Gastrocnemius medialis (tissue), 4 donors: Measurements from ENCODE around the gene LRRC59. TPM values are rescaled to one million over a fixed set of nuclear protein-coding genes. Genes with fewer than 3 reads are reported as not detected.

Experiments used
- ATAC-seq, 2 donors: fragments of 150-250 bp; one replicate each; pipeline ENCODE4 v1.9.1; 2016
- DNase-seq, 2 donors: peaks; one replicate each; pipeline ENCODE4 v3.0.0-alpha.2; 2019
- H3K27ac ChIP-seq, 4 donors: fragments of 200-600 bp; sonication (generic); 1 replicate in 1 of 4; 2 replicates in 3 of 4; pipeline ENCODE4 v1.5.1; 2016 to 2018; ENCODE audit warnings: mild to moderate bottlenecking in 2 of 4, moderate library complexity in 1 of 4
- H3K27me3 ChIP-seq, 3 donors: fragments of 200-600 bp; sonication (generic) in 2 of 3; 1 replicate in 1 of 3; 2 replicates in 2 of 3; pipeline versions ENCODE4 v1.5.1 to v1.6.0; 2016 to 2019; ENCODE audit warnings: mild to moderate bottlenecking in 1 of 3, moderate library complexity in 1 of 3
- H3K36me3 ChIP-seq, 2 donors: fragments of 200-600 bp; sonication (generic) in 1 of 2; one replicate each; pipeline ENCODE4 v1.5.1; 2017 to 2018
- H3K4me1 ChIP-seq, 2 donors: fragments of 200-600 bp; sonication (generic) in 1 of 2; one replicate each; pipeline ENCODE4 v1.5.1; 2016 to 2017; ENCODE audit warnings: mild to moderate bottlenecking in 2 of 2
- H3K4me3 ChIP-seq, 4 donors: fragments of 200-600 bp; sonication (generic) in 3 of 4; 1 replicate in 1 of 4; 2 replicates in 3 of 4; pipeline ENCODE4 v1.5.1; 2016 to 2019; ENCODE audit warnings: mild to moderate bottlenecking in 2 of 4
- H3K9me3 ChIP-seq, 3 donors: fragments of 200-600 bp; sonication (generic) in 2 of 3; 1 replicate in 1 of 3; 2 replicates in 2 of 3; pipeline ENCODE4 v1.5.1; 2016 to 2019
- POLR2A ChIP-seq, 2 donors: fragments of 450-650 bp; IDR thresholded peaks; one replicate each; pipeline ENCODE4 v1.6.1; 2017; ENCODE audit warnings: antibody characterized with exemption in 2 of 2, mild to moderate bottlenecking in 2 of 2, moderate library complexity in 2 of 2
- in situ Hi-C, 4 donors: fragments of 200-750 bp; cut with MboI; loops; one replicate each; pipeline versions ENCODE4 v1.15.0 to v1.8.0; 2017; ENCODE audit warnings: low sequenced_read_pairs in 4 of 4
- intact Hi-C: fragments of 100-400 bp; cut with DNase I; formaldehyde crosslinking; loops from one replicate; pipeline ENCODE4 v1.15.1; 2023; ENCODE audit warnings: low total_unique reads
- total RNA-seq, 4 donors: library from RNA; depleted of rRNA; stranded (reverse); fragments of >200 nt; gene quantifications; one replicate each; pipeline versions ENCODE4 v1.1.0 to v1.2.3, GENCODE V29; 2016
- TF ChIP-seq, protein P1 (sequence below), 5 experiments: fragments of 450-650 bp in 3 of 5; fragments of 200-600 bp in 2 of 5; sonication (generic) in 2 of 5; IDR thresholded peaks in 4 of 5; conservative IDR thresholded peaks in 1 of 5; 1 replicate in 4 of 5; 2 replicates in 1 of 5; pipeline ENCODE4 v1.5.1; 2016 to 2019; ENCODE audit warnings: antibody characterized with exemption in 5 of 5, mild to moderate bottlenecking in 3 of 5, moderate library complexity in 3 of 5

LRRC59 gene
- total RNA-seq, 4 donors from 2014 or later, result 25.4 to 73.2 (median 55.8) TPM

DNA sequence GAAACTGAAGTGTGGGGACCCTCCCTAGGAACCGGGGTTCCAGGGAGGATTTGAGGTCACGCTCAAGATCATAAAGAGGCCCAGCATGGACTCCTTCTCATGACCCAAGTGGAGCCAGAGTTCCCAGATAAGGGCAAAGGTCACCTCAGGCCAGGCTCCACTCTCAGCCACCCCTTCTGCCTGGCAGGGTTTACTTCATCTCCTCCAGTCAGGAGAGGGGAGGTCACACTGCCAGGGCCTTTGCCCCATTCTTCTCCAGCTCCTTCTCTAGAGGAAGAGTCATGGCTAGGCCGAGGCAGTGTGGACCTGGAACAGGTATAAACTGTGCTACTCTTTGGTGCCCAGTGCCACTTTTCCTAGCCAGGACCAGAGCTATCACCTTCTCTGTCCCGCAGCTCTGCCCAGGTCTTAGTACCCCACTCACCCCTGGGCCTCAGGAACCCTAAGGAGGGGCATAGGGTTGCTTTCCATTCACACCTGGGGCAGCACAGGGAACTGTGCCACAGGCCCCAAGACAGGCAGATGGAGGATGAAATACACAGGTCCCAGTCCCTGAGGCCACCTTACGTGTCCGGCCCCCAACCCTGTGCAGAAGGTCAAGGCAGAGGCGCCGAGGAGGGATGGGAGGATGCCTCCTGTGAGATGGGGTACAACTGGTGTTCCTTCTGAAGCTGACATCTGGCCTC lies 27.8 kb upstream of the LRRC59 start:
- intact Hi-C loops, result loop anchor here (5.0 to 10.0 kb wide), 3 partner anchors 248 to 520 kb away; partner anchors contain the start of gene PDK2
- ATAC-seq (no peak), DNase-seq (no peak)
- TF ChIP-seq, protein P1, sequence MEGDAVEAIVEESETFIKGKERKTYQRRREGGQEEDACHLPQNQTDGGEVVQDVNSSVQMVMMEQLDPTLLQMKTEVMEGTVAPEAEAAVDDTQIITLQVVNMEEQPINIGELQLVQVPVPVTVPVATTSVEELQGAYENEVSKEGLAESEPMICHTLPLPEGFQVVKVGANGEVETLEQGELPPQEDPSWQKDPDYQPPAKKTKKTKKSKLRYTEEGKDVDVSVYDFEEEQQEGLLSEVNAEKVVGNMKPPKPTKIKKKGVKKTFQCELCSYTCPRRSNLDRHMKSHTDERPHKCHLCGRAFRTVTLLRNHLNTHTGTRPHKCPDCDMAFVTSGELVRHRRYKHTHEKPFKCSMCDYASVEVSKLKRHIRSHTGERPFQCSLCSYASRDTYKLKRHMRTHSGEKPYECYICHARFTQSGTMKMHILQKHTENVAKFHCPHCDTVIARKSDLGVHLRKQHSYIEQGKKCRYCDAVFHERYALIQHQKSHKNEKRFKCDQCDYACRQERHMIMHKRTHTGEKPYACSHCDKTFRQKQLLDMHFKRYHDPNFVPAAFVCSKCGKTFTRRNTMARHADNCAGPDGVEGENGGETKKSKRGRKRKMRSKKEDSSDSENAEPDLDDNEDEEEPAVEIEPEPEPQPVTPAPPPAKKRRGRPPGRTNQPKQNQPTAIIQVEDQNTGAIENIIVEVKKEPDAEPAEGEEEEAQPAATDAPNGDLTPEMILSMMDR (IDR thresholded peaks at IDR 0.05 in 4 of 5, conservative IDR thresholded peaks at IDR 0.05 in 1 of 5), result no peak
- TF ChIP-seq POLR2A (IDR thresholded peaks at IDR 0.05), result no peak
- Histone ChIP-seq H3K9me3 (no peaks in the 10 kb centered on the region), H3K36me3 (no peaks in the 10 kb centered on the region), H3K27ac (peak overlapping the region; percentile 93 to 96 (median 94)), H3K27me3 (no peaks in the 10 kb centered on the region), H3K4me1 (peaks cover 33 to 43% of the 10 kb centered on the region in 2 donors), H3K4me3 (peak overlapping the region; percentile 68 to 94 (median 86))
- in situ Hi-C loops, result loop anchor here in 1 of 4 donors (10.0 kb wide), 1 partner anchor 50 kb away; the partner anchor contains the start of gene RSAD1

DNA sequence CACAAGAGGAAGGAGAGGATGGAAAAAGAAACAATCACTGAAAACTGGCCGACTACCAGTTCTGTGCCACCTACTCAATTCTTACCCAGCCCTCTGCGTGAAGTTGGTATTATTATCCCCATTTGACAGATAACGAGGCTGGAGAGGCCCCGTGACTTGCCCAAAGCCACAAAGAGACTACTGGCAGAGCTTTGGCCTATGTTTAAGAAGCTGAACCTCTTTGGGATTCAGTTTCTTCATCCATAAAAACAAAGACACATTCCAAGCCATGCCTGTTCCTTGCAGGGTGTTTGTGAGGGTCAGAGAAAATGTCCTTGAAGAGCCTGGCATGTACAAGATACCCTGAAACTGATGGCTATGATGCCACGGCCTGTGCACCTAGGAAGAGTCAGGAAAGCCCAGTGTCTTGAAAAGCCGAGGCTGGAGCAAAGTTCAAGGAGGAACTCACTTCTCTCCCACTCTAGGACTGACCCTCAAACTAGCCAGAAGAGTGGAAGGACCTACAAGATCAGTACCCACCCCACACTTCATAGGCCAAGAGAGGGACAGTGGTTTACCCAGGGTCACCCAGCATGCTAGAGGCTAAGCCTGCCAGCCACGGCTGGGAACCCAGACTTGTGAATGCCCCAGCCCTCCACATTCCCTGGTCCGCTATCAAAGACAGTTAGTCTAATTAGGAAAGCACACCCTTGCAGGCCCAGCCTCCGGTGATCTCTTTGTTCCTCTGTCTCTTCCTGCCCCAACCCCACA lies 27.1 kb upstream of the LRRC59 start:
- in situ Hi-C loops (loop anchor here in 1 of 4 donors (10.0 kb wide), 1 partner anchor 50 kb away; the partner anchor contains the start of gene RSAD1), intact Hi-C loops (loop anchor here (10.0 kb wide), 2 partner anchors 330 to 520 kb away; partner anchors contain the start of gene PDK2)
- DNase-seq (no peak), ATAC-seq (no peak)
- Histone ChIP-seq H3K4me1 (peaks cover 26 to 36% of the 10 kb centered on the region in 2 donors), H3K27ac (peak overlapping the region; percentile 93 to 96 (median 94)), H3K9me3 (no peaks in the 10 kb centered on the region), H3K4me3 (no peak overlapping the region), H3K27me3 (no peaks in the 10 kb centered on the region), H3K36me3 (no peaks in the 10 kb centered on the region)
- TF ChIP-seq POLR2A (IDR thresholded peaks at IDR 0.05), result no peak
- TF ChIP-seq, protein P1 (IDR thresholded peaks at IDR 0.05 in 4 of 5, conservative IDR thresholded peaks at IDR 0.05 in 1 of 5), result no peak

DNA sequence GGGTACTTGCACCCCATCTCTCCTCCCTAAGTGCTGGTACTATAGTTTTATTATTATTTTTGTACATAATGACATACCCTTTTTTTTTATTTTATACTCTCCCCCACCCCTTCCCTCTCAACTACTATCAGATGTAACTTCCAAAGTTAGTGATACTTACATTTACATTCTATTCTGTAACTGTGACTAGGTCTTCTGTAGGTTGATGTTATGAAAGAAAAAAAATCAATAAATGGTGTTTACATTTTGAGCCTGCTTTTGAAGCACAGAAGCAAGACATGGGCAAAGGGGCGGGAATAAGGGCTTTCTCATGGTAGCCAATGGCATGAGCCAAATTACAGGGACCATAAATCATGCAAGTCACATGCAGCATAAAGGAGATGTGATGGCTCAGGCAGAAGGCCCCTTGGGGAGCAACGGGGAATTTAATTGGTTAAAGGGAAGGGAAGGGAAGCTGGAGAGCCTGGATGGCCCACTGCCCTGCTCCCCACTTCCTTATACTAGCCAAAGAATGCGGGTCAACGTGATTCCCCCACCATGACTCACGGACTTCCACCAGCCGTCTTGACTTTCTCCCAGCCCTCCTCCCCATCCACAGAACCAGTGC lies 26.3 kb upstream of the LRRC59 start:
- Histone ChIP-seq H3K4me1 (peaks cover 22 to 29% of the 10 kb centered on the region in 2 donors), H3K27ac (peak overlapping the region in 2 of 4 donors; percentile 93 to 94), H3K27me3 (no peaks in the 10 kb centered on the region), H3K9me3 (no peaks in the 10 kb centered on the region), H3K36me3 (no peaks in the 10 kb centered on the region), H3K4me3 (no peak overlapping the region)
- in situ Hi-C loops (loop anchor here in 1 of 4 donors (10.0 kb wide), 1 partner anchor 51 kb away; the partner anchor contains the start of gene RSAD1), intact Hi-C loops (loop anchor here (10.0 kb wide), 2 partner anchors 329 to 521 kb away; partner anchors contain the start of gene PDK2)
- TF ChIP-seq, protein P1 (IDR thresholded peaks at IDR 0.05 in 4 of 5, conservative IDR thresholded peaks at IDR 0.05 in 1 of 5), result no peak
- no peak for TF ChIP-seq POLR2A (IDR thresholded peaks at IDR 0.05)
- ATAC-seq, result no peak
- no peak for DNase-seq

DNA sequence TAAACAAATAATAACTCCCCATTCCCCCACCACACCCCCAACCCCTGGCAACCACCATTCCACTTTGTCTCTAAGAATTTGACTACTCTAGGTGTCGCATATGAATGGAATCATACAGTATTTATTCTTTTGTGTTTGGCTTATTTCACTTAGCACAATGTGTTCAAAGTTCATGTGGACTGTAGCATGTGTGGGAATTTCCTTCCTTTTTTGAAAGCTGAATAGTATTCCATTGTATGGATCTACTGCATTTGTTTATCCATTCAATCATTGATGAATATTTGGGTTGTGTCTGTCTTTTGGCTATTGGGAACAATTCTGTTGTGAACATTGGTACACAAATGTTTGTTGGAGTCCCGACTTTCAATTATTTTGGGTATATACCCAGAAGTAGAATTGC lies 25.4 kb upstream of the LRRC59 start:
- intact Hi-C loops, result loop anchor here (10.0 kb wide), 2 partner anchors 328 to 522 kb away; partner anchors contain the start of gene PDK2
- H3K36me3 ChIP-seq, result no peaks in the 10 kb centered on the region

More for the DNA sequence above, 25.4 kb upstream of the LRRC59 start:
- DNase-seq, result no peak
- in situ Hi-C loops, result loop anchor here in 1 of 4 donors (10.0 kb wide), 1 partner anchor 52 kb away; the partner anchor contains the start of gene RSAD1
- ATAC-seq, result no peak
- TF ChIP-seq, protein P1 (IDR thresholded peaks at IDR 0.05 in 4 of 5, conservative IDR thresholded peaks at IDR 0.05 in 1 of 5), result no peak
- no peak for TF ChIP-seq POLR2A (IDR thresholded peaks at IDR 0.05)
- Histone ChIP-seq H3K27me3 (no peaks in the 10 kb centered on the region), H3K4me1 (peaks cover 12 to 20% of the 10 kb centered on the region in 2 donors), H3K27ac (peak overlapping the region in 1 of 4 donors; percentile 73), H3K9me3 (no peaks in the 10 kb centered on the region), H3K4me3 (no peak overlapping the region)
